Upper lobe of right lung (tissue), 1 donor: ENCODE measurements around the gene FBXL16. TPM values are rescaled to one million over a fixed set of nuclear protein-coding genes. Genes with fewer than 3 reads are reported as not detected.

Source experiments
- ATAC-seq: fragments of 200-7000 bp; cut with Tn5 transposase; one replicate; pipeline ENCODE4 v1.9.1; 2020; ENCODE audit warnings: mild to moderate bottlenecking, moderate library complexity
- DNase-seq: peaks from one replicate; pipeline ENCODE4 v3.0.0-alpha.2; 2020
- H3K27ac ChIP-seq: fragments of 200-600 bp; one replicate; pipeline ENCODE4 v1.8.0; 2022
- H3K27me3 ChIP-seq: fragments of 200-600 bp; one replicate; pipeline ENCODE4 v1.8.0; 2022; ENCODE audit warnings: mild to moderate bottlenecking
- H3K36me3 ChIP-seq: fragments of 200-600 bp; one replicate; pipeline ENCODE4 v1.8.0; 2022
- H3K4me1 ChIP-seq: fragments of 200-600 bp; one replicate; pipeline ENCODE4 v1.8.0; 2022
- H3K4me3 ChIP-seq: fragments of 200-600 bp; one replicate; pipeline ENCODE4 v1.8.0; 2022; ENCODE audit warnings: mild to moderate bottlenecking
- H3K9me3 ChIP-seq: fragments of 200-600 bp; one replicate; pipeline ENCODE4 v1.8.0; 2022
- CTCF ChIP-seq: fragments of 200-600 bp; IDR thresholded peaks from one replicate; pipeline ENCODE4 v1.8.0; 2022; ENCODE audit warnings: antibody characterized with exemption
- intact Hi-C: fragments of 100-400 bp; cut with DNase I; formaldehyde crosslinking; loops from one replicate; pipeline ENCODE4 v1.11.0; 2022
- total RNA-seq: library from RNA; stranded (reverse); fragmentation: NEBNext Ultra II Directional; extraction: Animal tissue kit (Norgen Biotek cat#: 25700); gene quantifications from one replicate; pipeline ENCODE4 v1.2.1, GENCODE V29; 2021
- donor health status: DM: no; HTN: yes; CAD: no; lungs with severe emphysema.

Gene FBXL16
- total RNA-seq, 1 donor from 2014 or later = 3.6 TPM

GRCh38 chr16:704552-705380 is 835 bp downstream of the FBXL16 start:
- Histone ChIP-seq H3K27ac (no peak overlapping the region), H3K27me3 (peaks cover 92% of the 10 kb centered on the region), H3K9me3 (no peaks in the 10 kb centered on the region), H3K4me1 (no peaks in the 10 kb centered on the region), H3K36me3 (no peaks in the 10 kb centered on the region), H3K4me3 (no peak overlapping the region)
- DNase-seq (no peak), ATAC-seq (no peak)
- no peak for TF ChIP-seq CTCF
- intact Hi-C loops = no loop called here

- H3K27ac ChIP-seq = no peak overlapping the region
- H3K4me3 ChIP-seq = no peak overlapping the region
- no peaks in the 10 kb centered on the region for H3K4me1 ChIP-seq
- intact Hi-C loops = no loop called here
- no peaks in the 10 kb centered on the region for H3K36me3 ChIP-seq
- no peak for TF ChIP-seq CTCF
- ATAC-seq = no peak
- H3K9me3 ChIP-seq = no peaks in the 10 kb centered on the region
- H3K27me3 ChIP-seq = peaks cover 92% of the 10 kb centered on the region
- no peak for DNase-seq
Measured at GRCh38 chr16:704047-704446, 1.6 kb downstream of the FBXL16 start.

GRCh38 chr16:703406-703805 is 2.2 kb downstream of the FBXL16 start:
- DNase-seq = no peak
- Histone ChIP-seq H3K9me3 (no peaks in the 10 kb centered on the region), H3K36me3 (no peaks in the 10 kb centered on the region), H3K27me3 (peaks cover 89% of the 10 kb centered on the region), H3K4me3 (no peak overlapping the region), H3K27ac (no peak overlapping the region), H3K4me1 (no peaks in the 10 kb centered on the region)
- intact Hi-C loops = no loop called here
- ATAC-seq = no peak
- no peak for TF ChIP-seq CTCF

- ATAC-seq = no peak
- peaks cover 84% of the 10 kb centered on the region for H3K27me3 ChIP-seq
- intact Hi-C loops = no loop called here
Measured at GRCh38 chr16:702341-702740, 3.3 kb downstream of the FBXL16 start.

GRCh38 chr16:700684-701584 is 4.7 kb downstream of the FBXL16 start:
- TF ChIP-seq CTCF = no peak
- ATAC-seq (peak; percentile 44), DNase-seq (no peak)
- Histone ChIP-seq H3K27ac (no peak overlapping the region), H3K36me3 (no peaks in the 10 kb centered on the region), H3K4me3 (no peak overlapping the region), H3K4me1 (peaks cover under 1% of the 10 kb centered on the region), H3K27me3 (peaks cover 79% of the 10 kb centered on the region), H3K9me3 (no peaks in the 10 kb centered on the region)
- intact Hi-C loops = no loop called here

More at GRCh38 chr16:702341-702740, 3.3 kb downstream of the FBXL16 start:
- no peak overlapping the region for H3K4me3 ChIP-seq
- H3K4me1 ChIP-seq = no peaks in the 10 kb centered on the region
- no peaks in the 10 kb centered on the region for H3K36me3 ChIP-seq
- no peak for DNase-seq
- TF ChIP-seq CTCF = no peak
- H3K27ac ChIP-seq = no peak overlapping the region
- no peaks in the 10 kb centered on the region for H3K9me3 ChIP-seq
